Stimulated activated naive CD8-positive, alpha-beta T cell treated with anti-CD3 and anti-CD28 coated beads, Interleukin-15, Interleukin-2, amounts not matched to agents 100 U/mL and 50 U/mL, for 24 hours (primary cell): Measurements from ENCODE around the gene CSNK2A3.
"Not testable (repeated sequence)": the region's sequence is repeated elsewhere in the genome, so short reads cannot be mapped to it uniquely, and the experiment has no call there.

ENCODE experiments used
- ATAC-seq: fragments of 150-1000 bp; cut with Tn5 transposase; one replicate; pipeline ENCODE4 v1.10.0; 2021
- DNase-seq: peaks from one replicate; pipeline ENCODE4 v3.0.0; 2021

Gene CSNK2A3

DNA sequence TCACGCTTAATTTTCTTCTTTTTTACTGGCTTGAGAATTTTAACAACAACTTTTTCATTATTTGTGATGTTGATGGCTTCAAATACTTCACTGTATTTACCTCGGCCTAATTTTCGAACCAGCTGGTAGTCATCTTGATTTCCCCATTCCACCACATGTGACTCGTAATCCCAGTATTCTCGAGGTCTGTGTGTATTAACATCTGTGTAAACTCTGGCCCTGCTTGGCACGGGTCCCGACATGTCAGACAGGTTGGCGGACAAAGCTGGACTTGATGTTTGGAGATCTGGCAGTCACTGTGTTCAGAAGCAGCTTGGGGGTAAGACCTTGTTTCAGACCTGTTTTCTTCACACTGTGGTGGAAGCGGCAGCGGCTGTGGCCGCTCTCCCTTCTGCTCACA, at the start of gene CSNK2A3:
TSS of gene CSNK2A3 (minus strand) at position 373 of the 400 bp plus-strand sequence. CDS start at position 242, 131 bp downstream.
- ATAC-seq, DNase-seq: not testable (repeated sequence)

DNA sequence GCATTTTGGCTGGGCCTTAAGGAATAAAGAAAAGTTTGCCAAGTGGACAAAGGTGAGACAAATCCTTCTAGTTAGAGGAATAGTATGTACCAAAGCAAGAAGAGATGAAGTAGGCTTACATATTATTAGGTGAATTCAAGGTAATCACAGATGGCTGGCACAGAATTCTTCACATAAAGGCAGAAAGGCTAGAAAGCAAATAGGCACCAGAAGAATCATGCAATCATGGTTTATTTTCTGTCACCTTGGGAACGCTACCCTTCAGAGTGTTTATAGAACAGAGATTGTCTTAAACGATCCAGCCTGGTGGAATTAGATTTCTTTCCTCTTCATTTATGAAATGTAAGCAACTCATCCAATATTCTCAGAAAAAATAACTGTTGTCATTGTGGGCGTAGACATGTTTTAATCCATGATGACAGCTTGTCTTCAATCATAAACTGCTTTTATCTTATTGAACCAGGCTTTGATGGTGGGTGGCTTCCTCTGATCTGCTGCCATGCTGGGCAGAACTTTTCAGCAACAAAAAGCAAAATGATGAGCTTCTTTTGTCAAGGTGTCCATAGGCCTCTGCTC, 49.0 kb upstream of the CSNK2A3 start:
- ATAC-seq (no peak), DNase-seq (no peak)

DNA sequence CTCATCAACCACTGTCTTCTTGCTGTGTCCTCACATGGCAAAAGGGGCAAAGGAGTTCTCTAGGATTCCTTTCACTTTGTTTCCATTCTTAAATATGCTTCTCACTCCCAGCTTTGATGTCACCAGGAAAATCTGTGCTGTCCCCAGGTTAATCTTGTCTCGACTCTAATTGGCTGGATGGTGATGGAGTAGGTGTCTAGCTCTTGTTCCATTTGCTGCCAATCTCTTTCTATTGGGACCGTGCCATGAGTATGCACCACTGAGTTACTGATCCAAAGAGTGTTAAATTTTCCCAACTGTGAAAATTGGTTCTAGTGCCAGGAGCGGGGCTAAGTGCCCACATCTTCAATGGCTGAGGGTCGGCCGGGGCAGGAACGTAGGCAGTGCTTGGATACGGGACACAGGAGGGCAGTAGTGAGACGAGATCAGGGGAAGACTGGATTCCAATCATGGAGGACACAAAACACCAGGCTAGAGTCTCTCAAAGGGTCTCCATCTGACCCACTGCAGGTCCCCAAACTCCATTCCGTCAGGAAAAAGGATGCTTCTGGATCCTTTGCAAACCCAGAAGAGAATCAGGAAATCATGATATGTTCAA, 47.7 kb upstream of the CSNK2A3 start:
- DNase-seq (no peak), ATAC-seq (no peak)

DNA sequence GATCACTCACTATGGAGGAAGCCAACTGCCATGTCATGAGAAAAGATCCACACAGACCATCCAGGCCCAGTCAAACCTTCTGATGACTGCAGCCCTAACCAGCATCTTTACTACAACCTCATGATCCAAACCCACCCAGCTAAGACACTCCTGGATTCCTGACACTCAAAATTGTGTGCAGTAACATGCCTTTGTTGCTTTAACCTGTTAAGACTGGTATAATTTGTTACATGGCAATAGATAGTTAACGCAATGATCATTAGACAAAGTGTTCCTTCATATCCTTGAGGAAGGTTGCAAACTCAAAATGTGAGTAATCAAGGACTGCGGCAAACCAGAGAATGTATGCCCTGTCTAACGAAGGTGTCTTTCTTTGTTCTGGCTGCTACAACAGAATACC, 47.1 kb upstream of the CSNK2A3 start:
- DNase-seq (no peak), ATAC-seq (no peak)

DNA sequence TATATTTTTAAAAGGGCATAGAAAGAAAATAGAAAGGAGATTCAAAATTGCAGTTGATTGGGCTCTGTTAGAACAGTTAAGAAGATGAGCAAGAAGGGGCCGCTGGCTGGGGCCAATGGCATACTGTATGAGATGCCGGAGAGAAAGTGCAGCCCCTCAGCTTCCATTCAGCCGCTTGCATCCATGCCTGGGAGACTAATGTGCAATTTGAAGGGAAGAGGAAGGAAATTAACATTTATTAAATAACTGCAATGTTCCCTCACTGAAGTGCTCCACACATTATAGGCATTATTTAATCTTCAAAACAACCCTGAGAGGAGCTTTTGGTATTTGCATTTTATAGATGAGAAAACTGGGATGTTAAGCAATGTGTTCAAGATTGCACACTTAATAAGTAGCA, 44.7 kb upstream of the CSNK2A3 start:
- DNase-seq (no peak), ATAC-seq (no peak)

DNA sequence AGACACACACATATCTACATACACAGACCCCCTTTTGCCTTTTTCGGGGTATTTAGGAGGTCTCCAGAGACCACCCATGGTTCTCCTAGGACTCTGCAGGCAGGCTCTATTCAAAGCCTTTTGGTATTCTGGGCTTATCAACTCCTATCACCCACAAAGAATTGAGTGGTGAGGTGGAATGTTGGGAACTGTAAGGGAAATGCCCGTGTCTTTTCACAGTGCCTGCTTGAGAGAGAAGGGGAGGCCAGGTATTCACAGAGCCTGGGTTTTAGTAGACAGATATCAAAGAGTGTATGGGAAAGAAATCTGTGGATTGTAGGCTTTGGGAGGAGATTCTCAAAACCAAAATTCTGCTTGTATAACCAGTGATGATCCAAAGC, 44.0 kb upstream of the CSNK2A3 start:
- DNase-seq (no peak), ATAC-seq (no peak)

DNA sequence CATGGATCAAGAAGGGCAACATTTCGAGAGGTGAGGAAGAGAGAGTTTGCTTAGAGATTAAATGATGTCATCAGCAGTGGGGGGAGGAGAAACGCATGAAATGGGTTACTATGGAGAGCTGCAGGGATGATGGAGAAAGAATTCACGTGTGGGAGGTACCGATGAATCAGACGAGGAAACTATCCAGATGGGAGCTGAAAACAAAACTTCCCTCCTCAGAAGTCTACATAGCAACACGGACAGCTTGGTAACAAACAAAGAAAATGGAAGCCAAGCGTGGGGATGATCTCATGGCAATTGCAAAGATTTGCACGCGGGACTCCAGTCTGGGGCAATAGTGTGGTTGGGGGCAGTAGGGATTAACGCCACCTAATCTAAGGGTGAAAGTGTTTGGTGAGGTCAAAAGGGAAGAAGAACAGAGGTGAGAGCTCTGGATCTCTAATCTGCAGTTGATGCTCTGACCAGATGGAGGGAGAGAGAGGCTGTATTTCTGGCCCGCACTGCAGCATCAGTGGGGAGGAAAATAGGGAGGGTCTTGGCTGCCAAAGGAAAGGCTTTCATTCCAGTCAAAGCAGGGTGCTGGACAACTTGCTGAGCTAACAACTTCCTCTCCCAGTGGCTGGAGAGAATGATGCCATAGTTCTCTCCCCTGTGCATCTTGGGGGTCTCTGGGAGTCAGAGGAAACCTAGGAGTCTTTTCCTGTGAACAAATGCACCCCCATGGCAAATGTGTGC, 43.4 kb upstream of the CSNK2A3 start:
- ATAC-seq (no peak), DNase-seq (no peak)

DNA sequence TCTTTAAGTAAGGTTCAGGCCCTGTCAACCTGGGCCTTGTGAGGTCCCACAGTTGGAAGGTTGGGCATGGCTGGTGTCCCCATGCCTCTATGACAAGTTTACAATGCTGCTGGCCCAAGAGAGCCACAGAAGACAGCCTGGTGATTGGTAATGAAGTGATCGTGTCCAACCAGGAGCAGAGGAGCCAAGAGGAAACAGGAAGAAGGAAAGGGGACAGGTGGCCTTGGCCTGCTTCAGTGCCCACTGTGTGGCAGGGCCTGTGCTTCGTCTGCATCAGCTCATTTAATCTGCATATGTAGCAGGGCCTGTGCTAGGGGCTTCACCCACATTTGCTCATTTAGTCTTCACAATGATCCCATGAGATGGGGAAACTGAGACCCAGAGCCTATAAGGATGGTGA, 42.1 kb upstream of the CSNK2A3 start:
- ATAC-seq (no peak), DNase-seq (no peak)

DNA sequence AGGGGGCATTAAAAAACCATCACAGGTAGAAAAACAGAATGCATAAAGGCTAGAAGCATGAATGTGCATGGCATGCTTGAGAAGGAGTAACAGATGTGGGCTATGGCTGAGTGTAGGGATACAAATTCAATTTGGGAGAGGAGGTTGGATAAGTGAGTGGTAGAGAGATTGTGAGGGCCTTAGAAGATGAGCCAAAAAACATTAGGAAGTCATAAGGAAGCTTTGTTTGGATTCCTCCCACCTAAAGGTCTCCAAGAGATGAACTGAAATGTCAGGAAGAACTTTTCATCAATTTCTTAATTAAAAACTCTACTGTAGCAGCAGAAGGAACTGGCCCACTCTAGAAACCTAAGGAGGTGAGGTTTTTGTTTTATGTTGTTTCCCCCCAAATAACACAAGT, 41.2 kb upstream of the CSNK2A3 start:
- ATAC-seq: no peak
- DNase-seq: no peak

DNA sequence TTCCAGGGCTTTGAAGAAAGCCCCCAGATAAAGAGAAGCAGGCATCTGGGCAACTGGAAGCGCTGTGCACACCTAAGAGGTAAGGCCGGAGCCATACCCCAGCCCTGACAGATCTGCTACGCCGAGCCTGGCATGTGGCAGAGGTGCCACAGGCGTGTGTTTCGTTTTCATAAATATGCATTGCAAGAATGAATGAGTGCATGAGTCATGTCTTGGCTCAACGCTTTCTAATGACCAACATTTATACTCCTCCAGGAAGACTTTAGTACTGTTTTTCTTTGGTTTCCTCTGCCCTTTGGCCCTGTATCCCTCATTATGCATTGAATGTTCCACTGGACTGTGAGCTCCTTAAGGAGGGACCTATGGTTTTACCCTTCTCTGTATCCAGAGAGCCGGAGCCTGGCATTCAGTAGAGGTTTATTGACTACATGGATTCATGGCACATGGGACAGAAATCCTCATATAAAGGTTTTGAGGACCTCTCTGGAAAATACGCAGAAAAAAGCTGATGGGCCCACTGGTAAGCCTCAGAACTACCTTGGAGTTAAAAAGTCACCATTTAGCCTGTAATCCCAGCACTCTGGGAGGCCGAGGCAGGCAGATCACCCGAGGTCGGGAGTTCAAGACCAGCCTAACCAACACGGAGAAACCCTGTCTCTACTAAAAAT, 38.9 kb upstream of the CSNK2A3 start:
- DNase-seq (no peak), ATAC-seq (no peak)

DNA sequence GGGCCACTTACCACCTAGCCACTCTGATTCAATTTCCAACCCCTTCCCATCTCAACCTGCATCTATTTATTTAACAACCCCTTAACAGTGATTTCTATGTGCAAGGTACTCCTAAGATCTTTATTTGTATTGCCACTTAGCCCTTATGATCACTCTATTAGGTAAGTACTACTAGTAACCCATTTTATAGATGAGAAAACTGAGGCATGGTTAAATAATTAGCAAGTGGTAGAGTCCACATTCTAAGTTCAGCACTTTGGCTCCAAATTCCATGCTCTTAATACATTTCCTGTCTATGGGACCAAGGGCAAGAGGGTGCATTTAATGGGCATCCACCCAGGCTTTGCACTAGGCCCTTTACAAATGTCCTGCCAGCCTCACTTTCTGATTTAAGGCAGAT, 38.1 kb upstream of the CSNK2A3 start:
- no peak for DNase-seq
- no peak for ATAC-seq

DNA sequence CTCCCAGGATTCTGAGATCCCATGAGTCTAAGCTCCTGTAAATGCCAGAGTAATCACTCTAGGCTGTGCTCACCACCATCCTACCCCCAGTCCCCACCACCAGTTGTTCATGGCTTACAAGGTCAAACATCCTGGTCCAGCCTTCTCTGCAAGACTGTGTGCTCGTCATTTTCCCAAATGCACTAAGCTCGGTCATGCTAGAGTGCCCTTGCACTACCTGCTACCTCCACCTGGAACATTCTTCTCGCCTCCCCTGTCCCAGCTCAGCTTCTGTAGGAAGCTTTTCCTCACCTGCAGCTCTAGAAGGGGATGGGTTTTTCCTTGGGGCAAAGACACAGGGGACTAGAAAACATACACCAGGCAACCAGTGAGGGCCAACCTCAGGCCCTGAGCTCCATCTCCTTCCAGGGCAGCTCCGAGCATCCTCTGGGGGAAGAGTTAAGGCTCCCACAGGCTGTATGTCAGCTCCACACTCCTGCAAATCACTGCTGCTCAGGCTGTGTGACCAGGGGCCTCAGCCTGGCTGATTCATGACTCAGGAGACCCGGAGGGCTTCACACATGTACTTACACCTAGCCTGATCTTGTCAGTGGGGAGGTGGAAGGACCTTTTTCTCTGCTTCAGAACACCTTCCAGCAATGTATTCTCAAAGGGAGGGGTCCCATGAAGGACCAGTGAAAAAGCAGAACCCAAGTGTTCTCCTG, 37.2 kb upstream of the CSNK2A3 start:
- ATAC-seq: no peak
- DNase-seq: no peak

DNA sequence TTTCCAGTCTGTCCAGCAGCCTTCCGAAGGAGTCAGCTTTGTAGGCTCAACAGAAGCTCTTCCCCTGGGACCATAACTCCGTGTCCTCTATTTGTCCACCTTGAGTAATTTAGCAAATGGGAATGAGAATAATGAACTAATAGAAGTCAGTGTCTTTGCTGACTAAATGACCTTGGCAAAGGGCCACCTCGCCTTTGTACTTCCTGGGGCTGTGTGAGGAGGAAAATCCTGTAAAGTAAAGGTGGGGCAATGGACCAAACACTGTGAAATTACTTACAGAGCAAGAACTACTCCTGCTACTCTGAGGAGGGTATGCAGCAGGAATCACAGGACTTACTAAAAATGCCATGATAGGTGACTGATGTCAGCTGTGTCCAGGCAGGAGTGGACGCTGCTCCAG, 36.2 kb upstream of the CSNK2A3 start:
- ATAC-seq (no peak), DNase-seq (no peak)

DNA sequence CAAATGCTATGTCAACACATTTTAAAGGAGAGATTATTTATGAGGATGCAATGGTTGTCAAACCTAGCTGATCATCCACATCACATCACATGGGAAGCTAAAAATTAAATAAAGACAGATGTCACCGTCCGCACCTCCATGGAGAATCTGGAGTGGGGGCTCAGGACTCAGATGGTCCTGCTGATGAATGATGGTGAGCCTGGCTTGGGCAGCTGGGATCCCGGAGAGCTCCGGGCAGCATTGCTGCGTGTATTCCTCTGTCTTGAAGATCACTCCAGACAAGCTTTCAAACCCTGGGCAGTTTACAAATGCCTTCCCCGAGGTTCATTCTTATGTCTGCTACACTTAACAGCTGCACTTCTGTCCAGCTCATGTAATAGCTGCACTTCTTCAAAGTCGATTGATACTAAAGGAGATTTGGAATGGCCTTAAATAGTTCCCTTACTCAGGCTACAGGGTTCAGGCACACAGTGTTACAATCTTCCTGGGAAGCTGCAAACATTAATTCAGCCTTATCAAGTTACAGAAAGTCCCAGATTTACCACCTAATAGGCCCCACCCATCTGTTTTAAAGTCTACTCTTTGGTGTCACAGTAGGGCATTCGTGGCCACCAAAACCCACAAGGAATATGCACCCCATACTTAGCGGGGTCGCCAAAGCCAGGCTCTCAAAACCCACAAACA, 34.7 kb upstream of the CSNK2A3 start:
- ATAC-seq: no peak
- DNase-seq: no peak

DNA sequence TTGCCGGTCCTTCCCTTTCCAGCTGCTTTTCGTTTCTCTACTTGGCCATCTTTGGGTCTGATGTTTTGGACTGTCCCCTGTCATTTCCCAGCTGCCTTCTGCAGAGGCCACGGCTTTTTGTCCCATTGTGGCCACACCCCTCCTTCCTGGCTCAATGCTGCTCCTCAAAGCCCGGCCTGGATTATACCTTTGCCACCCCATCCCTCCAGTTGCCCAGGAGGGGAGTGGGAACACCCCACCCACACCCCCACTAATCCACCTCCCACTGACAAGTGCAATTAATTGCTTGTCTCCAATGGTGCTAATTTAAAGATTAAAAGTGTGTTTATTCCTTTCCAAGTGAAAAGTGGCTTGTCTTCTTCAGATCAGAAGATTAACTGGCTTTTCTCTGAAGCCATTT, 34.2 kb upstream of the CSNK2A3 start:
- DNase-seq (no peak), ATAC-seq (no peak)

DNA sequence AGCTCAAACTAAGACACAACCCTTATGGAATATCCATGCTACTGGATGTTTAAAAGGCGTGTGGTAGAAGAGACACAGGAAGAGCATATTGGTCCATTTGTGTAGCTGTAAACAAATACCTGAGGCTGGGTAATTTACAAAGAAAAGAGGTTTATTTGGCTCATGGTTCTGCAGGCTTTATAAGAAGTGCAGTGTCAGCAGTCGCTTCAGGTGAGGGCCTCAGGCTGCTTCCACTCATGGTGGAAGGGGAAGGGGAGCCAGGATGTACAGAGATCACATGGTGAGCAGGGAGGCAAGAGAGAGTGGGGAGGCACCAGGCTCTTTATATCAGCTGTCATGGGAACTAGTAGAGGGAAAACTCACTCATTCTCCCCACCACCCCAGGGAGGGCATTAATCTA, 31.8 kb upstream of the CSNK2A3 start:
- DNase-seq (no peak), ATAC-seq (no peak)

DNA sequence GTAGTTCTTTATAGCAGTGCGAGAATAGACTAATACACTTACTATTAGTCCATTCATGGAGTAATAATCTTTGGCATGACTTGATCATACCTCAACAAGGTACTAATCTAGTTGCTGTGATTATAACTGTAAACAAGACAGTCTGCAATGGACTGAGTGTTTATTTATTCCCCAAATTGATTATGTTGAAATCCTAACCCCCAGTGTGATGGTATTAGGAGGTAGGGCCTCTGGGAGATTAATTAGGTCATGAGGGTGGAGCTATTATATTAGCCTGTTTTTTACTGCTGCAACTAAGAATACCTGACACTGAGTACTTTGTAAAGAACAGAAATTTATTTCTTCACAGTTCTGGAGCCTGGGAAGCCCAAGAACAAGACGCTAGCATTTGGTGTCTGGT, 30.9 kb upstream of the CSNK2A3 start:
- ATAC-seq (no peak), DNase-seq (no peak)

DNA sequence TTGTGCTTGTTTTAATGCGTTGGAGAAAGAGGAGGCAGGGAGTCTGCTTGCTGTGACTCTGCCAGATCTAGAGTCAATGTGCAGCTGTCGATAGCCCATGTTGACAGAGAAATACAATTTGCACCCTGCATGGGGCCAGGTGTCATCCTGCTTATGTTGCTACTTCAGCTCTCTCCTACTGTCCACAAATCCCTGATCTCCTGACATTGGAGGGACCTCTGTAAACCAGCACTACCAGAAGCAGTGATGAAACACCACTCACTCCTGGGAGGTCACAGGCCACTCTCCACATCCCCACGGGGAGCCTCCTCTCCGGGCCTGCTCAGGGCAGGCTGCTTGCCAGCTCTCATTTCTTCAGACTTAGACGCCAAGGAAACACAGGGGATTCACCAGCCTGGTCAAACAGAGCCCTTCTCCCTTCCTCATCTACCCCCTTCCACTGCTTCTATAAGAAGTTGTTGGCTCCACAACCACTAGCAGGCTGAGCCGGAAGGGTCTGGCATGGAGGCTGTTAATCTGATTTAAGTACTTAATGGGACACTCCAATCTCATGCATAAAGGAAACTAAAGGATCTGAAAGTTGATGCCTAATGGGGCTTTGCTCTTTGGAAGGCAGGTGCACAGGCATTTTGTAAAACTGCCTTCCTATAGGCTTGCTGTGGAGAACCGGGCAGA, 29.9 kb upstream of the CSNK2A3 start:
- DNase-seq (no peak), ATAC-seq (no peak)

DNA sequence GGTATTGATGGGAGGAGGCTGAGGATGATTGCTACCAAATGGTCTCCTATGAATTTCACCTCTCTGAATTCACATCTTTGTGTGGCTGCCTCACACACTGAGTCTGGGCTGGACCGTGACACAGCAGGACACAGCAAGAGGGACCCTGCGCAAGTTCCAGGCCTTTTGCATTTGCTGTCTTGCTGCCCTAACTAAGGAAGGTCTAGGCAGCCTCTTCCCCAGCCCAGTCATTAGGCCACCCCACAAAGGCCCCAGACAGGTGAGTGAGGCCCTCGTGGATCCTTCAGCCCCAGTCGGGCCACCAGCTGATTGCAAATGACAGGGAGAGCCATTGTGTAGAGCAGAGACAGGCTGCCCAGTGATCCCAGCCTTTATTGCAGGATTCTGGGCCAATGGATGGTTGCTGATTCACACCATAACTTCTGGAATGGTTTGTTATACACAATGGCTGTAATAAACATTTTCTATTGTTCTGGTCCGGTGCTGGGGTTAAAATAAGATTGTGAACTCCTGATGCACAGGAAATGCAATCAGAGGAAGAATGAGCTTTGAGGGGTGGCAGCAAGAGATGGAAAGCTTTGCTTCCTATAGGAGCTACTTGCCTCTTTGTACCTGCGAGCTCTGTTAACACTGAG, 28.5 kb upstream of the CSNK2A3 start:
- DNase-seq: no peak
- ATAC-seq: no peak

DNA sequence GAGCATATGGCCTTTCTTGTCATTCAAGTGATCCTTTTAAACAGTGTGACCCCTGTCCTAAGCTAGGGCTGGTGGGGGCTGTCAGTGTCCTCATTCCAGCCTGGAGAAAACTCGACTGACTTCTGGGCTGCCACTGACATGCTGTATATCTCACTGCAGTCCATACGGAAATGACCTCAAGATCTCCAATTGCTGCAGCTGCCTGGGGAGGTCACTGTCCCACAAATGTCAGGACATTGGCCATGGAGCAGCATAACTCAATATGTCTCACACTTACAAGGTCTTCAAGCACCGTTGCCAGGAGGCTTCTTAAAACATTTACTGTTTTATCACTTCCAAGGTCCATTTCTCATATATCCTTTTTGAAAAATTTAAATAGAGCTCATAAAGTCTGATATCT, 27.8 kb upstream of the CSNK2A3 start:
- DNase-seq: no peak
- ATAC-seq: no peak

DNA sequence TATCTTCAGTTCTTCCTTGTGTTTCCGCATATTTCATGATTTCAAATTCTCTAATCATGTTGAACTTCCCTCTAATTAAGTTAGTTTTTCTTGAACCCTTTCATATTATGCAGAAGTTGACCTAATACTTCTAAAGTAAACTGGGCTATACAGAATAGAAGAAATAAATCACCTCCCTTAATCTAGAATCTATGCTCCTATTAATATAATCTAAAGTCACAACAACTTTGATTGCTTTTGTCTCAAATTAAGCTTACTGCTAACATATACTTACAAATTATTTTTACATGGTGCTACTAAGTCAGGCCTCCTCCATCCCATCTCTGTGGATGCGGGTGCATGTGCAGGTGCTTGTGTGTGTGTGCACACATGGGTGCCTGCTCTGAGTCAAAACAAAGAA, 27.3 kb upstream of the CSNK2A3 start:
- no peak for ATAC-seq
- no peak for DNase-seq
